IPS-18c (cell line): ENCODE measurements around the gene MPV17L.
"Not testable (repeated sequence)": the region's sequence is repeated elsewhere in the genome, so short reads cannot be mapped to it uniquely, and the experiment has no call there.

ENCODE experiments used
- H3K4me3 ChIP-seq: 2 replicates; pipeline ENCODE4 v1.7.0; 2013; ENCODE audit warnings: low read depth, mild to moderate bottlenecking, low read length, moderate library complexity; ENCODE audit not compliant: insufficient read depth
- H3K9me3 ChIP-seq: one replicate; pipeline ENCODE4 v1.6.1; 2013; ENCODE audit warnings: mild to moderate bottlenecking, low read length, moderate library complexity; ENCODE audit not compliant: control insufficient read depth, insufficient read depth

MPV17L gene

DNA sequence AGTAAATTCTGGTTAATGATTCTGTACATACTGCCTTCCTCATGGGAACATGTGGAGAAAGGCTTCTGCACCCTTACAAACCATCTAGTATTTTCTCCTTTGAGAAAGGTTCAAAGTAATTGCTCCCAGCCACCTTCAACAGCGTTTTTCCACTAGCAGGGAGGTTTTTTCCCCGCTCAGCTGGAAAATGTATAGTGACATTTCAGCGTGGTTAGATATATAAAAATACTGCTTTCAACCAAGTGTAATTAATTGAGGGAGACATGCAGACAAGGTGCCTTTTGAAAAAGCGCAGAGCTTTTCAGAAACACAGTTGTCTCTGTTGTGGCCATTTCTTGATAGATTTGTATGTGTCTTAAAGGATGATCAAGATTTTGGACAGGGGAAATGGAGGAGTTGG is 44.0 kb downstream of the MPV17L start:
- H3K4me3 ChIP-seq: no peak overlapping the region
- no peaks in the 10 kb centered on the region for H3K9me3 ChIP-seq

DNA sequence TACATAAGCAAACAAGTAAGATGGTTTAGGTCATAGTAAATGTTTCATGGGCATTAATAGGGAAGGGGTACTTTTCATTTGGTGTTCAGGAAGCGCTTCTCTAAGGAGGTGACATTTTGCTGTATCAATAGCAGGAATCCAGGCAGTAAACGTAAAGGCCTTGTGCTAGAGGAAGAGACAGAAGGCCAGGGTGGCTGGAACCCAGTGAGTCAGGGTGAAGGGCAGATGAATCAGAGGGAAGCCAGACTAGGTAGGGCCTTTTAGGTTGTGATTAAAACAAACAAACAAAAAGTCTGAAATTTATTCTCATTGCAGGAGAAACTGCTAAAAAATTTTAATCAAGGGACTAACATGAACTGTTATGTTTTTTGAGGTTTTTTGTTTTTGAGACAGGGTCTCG is 45.3 kb downstream of the MPV17L start:
- no peaks in the 10 kb centered on the region for H3K9me3 ChIP-seq
- no peak overlapping the region for H3K4me3 ChIP-seq

DNA sequence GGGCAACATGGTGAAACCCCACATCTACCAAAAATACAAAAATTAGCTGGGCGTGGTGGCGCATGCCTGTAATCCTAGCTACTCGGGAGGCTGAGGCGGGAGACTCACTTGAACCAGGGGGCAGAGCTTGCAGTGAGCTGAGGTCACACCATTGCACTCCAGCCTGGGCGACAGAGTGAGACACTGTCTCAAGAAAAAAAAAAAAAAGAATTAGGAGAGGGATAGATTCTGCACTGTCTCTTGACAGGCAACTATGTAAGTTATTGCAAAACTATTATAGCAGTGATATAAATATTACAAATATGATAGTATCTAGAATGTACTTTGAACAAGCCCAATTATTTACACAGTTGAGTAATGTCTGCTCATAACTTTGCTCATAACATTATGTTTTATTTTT is 46.6 kb downstream of the MPV17L start:
- not testable (repeated sequence) for H3K4me3 ChIP-seq, H3K9me3 ChIP-seq

DNA sequence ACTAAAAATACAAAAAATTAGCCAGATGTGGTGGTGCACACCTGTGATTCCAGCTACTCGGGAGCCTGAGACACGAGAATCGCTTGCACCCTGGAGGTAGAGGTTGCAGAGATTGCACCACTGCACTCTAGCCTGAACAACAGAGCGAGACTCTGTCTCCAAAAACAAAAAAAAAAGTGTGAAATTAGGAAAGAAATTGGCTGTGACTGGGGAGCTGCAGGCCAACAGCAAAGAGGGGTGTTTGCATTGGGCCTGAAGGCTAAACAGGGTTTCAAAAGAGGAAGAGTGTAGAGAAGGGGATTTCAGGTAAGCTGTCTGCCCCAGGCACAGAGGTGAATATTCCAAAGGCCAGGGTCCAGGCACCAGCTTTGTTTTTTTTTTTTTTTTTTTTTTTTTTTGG is 48.2 kb downstream of the MPV17L start:
- H3K4me3 ChIP-seq: no peak overlapping the region
- no peaks in the 10 kb centered on the region for H3K9me3 ChIP-seq

DNA sequence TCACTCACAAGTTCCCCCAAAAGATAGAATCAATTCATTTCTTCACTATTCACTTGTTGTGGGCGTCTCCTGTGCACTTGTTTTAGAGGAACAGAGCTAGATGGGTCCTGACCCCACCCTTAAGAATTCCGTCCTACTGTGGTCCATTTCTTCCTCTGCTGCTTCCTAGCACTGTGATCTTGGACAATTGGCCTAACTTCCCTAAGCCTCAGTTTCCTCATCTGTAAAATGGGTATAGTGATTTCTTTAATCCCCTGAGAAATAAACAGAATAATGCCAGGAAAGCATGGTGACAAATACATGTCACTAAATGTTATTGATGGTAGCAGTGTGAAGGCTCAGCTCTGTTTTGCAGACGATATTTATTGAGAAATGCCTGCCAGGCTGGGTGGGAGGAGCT is 48.7 kb downstream of the MPV17L start:
- no peak overlapping the region for H3K4me3 ChIP-seq
- no peaks in the 10 kb centered on the region for H3K9me3 ChIP-seq

DNA sequence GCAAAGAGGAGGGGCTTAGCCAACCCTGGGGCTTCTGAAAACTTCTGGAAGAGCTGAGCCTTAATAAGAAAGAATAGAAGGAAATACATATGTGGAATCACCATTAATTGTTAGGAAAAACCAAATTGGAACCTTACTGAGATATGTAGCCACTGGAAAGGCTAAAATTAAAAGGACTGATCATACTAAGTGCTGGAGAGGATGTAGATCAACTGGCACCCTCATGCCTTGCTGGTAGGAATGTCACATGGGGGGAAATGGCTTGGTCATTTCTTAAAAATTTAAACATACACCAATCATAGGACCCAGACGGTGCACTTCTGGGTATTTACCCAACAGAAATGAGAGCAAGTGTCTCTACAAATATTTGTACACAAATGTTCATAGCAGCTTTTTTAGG is 49.9 kb downstream of the MPV17L start:
- H3K4me3 ChIP-seq: no peak overlapping the region
- no peaks in the 10 kb centered on the region for H3K9me3 ChIP-seq

DNA sequence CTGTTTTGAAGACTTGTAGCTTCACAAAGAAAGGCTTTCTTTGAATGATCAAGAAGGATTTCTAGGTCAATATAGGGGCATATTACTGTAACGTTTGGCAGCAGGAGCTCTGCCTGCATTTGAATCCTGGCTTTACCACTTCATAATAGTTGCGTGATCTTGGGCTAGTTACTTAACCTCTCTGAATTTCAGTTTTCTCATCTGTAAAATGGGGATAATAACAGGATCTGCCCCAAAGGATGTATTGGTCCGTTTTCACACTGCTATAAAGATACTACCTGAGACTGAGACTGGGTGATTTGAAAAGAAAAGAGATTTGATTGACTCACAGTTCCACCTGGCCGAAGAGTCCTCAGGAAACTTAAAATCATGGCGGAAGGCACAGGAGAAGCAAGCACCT is 51.3 kb downstream of the MPV17L start:
- Histone ChIP-seq H3K9me3 (no peaks in the 10 kb centered on the region), H3K4me3 (no peak overlapping the region)

DNA sequence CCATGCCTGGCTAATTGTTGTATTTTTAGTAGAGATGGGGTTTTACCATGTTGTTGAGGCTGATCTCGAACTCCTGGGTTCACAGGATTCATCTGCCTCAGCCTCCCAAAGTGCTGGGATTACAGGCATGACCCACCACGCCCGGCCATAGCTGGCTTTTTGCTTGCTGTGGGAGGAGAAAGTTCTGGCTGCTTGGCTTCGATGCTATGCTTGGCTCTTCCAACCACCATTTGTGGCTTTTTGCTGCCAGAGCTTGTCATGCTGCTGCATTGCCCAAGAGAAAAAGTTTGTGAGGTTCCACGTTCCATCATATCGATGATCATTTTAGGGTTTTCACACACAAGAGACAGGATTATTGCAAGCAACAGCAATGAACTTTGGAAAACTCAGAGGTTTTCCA is 55.1 kb downstream of the MPV17L start:
- H3K4me3 ChIP-seq: no peak overlapping the region

DNA sequence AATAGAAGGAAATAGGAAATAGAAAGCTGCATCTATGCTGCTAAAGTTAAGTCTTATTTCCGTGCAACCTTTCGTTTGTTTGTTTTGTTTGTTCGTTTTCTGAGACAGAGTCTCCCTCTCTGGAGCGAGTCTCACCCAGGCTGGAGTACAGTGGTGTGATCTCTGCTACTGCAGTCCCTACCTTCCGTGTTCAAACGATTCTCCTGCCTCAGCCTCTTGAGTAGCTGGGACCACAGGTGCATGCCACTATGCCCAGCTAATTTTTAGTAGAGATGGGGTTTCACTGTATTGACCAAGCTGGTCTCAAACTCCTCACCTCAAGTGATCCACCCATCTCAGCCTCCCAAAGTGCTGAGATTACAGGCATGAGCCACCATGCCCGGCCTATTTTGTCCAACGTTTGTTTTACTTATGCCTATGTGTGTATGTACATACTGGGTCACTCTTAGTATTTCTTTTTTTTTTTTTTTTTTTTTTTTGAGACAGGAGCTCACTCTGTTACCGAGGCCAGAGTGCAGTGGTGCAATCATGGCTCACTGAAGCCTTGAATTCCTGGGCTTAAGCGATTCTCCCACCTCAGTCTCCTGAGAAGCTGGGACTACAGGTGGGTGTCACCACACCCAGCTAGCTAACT is 55.7 kb downstream of the MPV17L start:
- no peaks in the 10 kb centered on the region for H3K9me3 ChIP-seq
- no peak overlapping the region for H3K4me3 ChIP-seq

More for the DNA sequence above, 55.1 kb downstream of the MPV17L start:
- H3K9me3 ChIP-seq: no peaks in the 10 kb centered on the region

DNA sequence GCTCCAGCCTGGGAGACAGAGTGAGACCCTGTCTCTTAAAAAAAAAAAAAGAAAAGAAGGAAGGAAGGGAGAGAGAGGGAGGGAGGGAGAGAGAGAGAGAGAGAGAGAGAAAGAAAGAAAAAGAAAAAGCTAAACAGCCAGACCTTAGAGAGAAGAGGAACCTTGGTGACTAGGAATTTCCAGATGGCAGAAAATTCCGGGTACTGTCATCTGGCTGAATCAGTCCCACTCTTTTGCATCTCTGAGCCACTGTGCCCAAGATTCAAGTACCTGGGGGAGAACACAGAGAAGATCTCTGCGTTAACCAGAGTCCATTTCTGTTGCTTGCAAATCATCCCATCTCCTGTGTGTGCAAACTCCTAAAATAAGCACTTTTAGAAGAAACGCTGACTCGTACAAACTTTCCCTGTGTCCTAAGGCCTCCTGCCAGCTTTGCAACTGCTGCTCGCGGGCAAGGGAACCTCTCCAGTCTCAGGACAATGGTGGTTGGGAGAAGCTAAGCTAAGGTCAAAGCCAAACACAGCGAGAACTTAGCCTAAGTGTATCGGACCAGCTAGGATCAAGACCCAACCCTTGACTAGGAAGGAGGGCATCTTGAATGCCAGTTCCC is 56.8 kb downstream of the MPV17L start:
- H3K9me3 ChIP-seq: no peaks in the 10 kb centered on the region
- no peak overlapping the region for H3K4me3 ChIP-seq

DNA sequence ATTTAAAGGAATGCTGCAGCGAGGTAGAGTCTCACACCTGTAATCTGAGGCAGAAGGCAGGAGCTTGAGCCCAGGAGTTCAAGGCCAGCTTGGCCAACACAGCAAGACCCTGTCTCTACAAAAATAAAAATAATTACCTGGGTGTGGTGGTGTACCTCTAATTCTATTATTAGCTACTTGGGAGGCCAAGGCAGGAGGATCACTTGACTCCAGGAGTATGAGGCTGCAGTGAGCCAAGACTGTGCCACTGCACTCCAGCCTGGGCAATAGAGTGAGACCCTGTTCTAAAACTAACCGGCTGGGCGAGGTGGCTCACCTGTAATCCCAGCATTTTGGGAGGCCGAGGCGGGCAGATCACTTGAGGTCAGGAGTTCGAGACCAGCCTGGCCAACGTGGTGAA is 57.7 kb downstream of the MPV17L start:
- H3K9me3 ChIP-seq, H3K4me3 ChIP-seq: not testable (repeated sequence)

DNA sequence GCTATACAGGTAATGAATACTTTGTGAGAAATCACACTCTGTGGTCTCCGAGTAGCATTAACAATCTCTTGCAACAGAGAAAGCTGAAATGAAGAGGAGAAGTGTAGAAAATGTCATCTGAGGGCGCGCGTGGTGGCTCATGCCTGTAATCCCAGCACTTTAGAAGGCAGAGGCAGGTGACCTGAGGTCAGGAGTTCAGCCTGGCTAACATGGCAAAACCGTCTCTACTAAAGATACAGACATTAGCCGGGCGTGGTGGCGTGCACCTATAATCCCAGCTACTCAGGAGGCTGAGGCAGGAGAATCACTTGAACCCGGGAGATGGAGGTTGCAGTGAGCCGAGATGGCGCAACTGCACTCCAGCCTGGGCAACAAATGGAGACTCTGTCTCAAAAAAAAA is 59.4 kb downstream of the MPV17L start:
- not testable (repeated sequence) for H3K9me3 ChIP-seq, H3K4me3 ChIP-seq

DNA sequence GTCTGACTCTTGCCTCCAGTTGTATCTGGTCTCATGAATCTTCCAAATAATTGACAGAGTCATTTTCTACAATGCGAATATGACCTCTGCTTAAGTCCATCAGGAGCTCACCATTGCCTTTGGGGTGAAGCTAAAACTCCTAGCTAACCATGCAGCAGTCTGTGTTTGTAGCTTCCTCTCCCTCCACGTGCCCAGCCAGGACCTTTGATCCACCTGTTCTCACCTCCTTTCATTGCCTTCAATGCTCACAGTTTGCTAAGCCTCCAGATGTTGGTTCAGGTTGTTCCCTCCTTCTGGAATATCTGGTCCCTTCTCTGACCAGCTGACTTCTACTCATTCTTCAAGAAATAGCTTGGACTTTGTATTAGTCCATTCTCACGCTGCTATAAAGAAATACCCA is 61.8 kb downstream of the MPV17L start:
- no peak overlapping the region for H3K4me3 ChIP-seq
- no peaks in the 10 kb centered on the region for H3K9me3 ChIP-seq

DNA sequence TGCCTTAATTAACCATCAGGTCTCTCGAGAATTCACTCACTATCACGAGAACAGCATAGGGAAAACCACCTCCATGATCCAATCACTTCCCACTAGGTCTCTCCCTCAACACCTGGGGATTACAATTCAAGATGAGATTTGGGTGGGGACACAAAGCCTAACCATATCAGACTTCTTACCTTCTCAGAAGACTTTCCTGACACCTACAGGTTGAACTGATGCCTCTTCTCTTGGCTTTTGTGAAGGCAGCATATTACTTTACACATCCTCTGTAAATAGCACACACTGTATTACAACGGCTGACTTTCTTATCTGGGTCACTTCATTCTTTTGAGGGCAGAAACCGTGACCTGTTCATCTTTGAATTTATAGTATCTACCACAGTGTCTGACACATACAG is 62.4 kb downstream of the MPV17L start:
- no peak overlapping the region for H3K4me3 ChIP-seq
- H3K9me3 ChIP-seq: no peaks in the 10 kb centered on the region

DNA sequence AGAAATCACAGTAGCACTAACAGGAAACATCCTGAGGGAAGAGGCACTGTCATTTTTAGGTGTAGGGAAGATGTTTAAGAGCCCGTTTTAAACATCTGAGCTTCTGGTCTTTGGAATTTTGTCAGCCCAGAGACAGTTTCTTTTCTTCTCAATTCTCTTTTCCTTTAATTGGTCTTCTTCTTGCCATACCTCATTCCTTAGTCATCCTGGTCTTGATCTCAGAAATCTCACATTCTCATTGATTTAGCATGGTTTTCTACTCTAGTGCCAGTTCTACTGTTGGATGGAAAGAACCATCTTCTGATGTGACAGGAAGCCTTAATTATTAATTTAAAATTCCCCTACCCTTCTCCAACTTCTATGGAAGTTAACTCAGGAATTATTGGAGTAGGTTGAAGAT is 64.2 kb downstream of the MPV17L start:
- Histone ChIP-seq H3K4me3 (no peak overlapping the region), H3K9me3 (no peaks in the 10 kb centered on the region)

DNA sequence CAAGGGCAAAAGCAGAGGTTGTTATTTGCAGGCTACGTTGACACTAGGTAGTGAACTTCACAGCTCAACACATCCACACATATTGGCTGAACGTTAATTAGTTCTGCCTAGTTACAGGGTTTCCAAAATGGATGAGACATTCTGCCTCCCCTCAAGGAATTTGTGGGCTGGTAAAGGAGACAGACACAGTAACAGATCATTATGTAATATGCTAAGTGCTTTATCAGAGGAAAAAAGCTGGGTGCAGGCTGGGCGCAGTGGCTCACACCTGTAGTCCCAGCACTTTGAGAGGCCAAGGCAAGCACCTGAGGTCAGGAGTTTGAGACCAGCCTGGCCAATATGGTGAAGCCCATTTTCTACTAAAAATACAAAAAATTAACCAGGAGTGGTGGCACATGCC is 65.0 kb downstream of the MPV17L start:
- no peak overlapping the region for H3K4me3 ChIP-seq
- no peaks in the 10 kb centered on the region for H3K9me3 ChIP-seq

DNA sequence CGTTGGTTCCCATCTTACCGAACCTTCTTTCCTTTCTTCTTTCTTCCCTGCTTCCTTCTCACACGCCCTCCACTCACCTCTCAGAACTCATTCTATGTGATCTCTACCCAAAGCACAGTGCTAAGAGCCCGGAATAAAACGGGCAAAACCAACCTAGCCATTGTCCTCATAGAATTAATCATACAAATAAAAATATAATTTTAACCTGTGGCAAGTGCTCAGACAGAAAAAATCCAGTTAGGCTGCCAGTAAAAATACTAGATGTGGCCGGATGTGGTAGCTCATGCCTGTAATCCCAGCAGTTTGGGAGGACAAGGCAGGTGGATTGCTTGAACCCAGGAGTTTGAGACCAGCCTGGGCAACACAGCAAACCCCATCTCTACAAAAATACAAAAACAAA is 65.8 kb downstream of the MPV17L start:
- Histone ChIP-seq H3K9me3 (no peaks in the 10 kb centered on the region), H3K4me3 (no peak overlapping the region)
